ENCODE measurements around the gene RIPPLY2. TPM values are rescaled to one million over a fixed set of nuclear protein-coding genes. Genes with fewer than 3 reads are reported as not detected.

Gene RIPPLY2
- total and polyA plus RNA-seq, 4 donors, result not detected

DNA sequence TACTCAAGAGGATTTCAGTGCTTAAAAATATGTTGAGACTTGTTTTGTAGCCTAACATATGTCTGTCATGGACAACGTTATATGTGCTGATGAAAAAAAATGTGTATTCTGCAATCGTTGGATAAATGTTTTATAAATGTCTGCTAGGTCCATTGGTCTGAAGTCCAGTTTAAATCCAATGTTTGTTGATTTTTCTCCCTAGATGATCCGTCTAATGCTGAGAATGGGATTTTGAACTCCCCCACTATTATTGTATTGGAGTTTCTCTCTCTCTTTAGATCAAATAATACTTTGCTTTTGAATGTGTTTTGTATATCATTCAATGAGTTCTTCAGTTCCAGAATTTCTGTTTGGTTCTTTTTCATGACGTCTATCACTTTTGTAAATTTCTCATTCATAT, 51.2 kb downstream of the RIPPLY2 start (continued):
- TF ChIP-seq, protein P1, sequence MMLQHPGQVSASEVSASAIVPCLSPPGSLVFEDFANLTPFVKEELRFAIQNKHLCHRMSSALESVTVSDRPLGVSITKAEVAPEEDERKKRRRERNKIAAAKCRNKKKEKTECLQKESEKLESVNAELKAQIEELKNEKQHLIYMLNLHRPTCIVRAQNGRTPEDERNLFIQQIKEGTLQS (IDR thresholded peaks at IDR 0.05), result no peak
- no peak for TF ChIP-seq RXRA (IDR thresholded peaks at IDR 0.05)
- no peak for TF ChIP-seq FOXA1 (IDR thresholded peaks at IDR 0.05)
- TF ChIP-seq GABPA (IDR thresholded peaks at IDR 0.05 in 1 of 2, conservative IDR thresholded peaks at IDR 0.05 in 1 of 2), result no peak

DNA sequence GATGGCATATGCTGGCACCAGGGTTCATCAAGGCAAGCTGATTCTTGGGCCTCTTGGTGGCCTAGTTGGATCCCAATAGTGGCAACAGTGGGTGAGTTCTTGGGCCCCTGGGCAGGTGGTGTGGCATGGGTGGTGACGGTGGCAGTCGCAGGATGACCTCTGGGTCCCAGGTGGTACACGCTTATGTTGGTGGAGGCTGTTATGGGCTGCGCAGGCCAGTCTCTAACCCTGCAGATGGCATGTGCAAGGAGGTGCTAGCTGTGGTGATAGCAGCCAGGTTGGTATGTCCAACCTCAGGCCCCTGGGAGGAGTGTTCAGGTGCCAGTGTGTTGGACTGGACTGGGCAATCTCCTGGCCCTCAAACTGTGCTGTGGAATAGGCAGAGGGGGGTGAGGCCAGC, 52.5 kb downstream of the RIPPLY2 start:
- TF ChIP-seq JUND (IDR thresholded peaks at IDR 0.05) (no peak), FOXA1 (IDR thresholded peaks at IDR 0.05) (no peak), YY1 (IDR thresholded peaks at IDR 0.05) (no peak), HNF4A (conservative IDR thresholded peaks at IDR 0.05) (no peak), RXRA (IDR thresholded peaks at IDR 0.05) (no peak), FOXA2 (IDR thresholded peaks at IDR 0.05) (no peak), RAD21 (IDR thresholded peaks at IDR 0.05) (no peak), NR2F2 (IDR thresholded peaks at IDR 0.05) (no peak)
- TF ChIP-seq, protein P2, sequence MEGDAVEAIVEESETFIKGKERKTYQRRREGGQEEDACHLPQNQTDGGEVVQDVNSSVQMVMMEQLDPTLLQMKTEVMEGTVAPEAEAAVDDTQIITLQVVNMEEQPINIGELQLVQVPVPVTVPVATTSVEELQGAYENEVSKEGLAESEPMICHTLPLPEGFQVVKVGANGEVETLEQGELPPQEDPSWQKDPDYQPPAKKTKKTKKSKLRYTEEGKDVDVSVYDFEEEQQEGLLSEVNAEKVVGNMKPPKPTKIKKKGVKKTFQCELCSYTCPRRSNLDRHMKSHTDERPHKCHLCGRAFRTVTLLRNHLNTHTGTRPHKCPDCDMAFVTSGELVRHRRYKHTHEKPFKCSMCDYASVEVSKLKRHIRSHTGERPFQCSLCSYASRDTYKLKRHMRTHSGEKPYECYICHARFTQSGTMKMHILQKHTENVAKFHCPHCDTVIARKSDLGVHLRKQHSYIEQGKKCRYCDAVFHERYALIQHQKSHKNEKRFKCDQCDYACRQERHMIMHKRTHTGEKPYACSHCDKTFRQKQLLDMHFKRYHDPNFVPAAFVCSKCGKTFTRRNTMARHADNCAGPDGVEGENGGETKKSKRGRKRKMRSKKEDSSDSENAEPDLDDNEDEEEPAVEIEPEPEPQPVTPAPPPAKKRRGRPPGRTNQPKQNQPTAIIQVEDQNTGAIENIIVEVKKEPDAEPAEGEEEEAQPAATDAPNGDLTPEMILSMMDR (IDR thresholded peaks at IDR 0.05; ENCODE audit: low read depth, low read length, missing input control), result no peak
- TF ChIP-seq, protein P3, sequence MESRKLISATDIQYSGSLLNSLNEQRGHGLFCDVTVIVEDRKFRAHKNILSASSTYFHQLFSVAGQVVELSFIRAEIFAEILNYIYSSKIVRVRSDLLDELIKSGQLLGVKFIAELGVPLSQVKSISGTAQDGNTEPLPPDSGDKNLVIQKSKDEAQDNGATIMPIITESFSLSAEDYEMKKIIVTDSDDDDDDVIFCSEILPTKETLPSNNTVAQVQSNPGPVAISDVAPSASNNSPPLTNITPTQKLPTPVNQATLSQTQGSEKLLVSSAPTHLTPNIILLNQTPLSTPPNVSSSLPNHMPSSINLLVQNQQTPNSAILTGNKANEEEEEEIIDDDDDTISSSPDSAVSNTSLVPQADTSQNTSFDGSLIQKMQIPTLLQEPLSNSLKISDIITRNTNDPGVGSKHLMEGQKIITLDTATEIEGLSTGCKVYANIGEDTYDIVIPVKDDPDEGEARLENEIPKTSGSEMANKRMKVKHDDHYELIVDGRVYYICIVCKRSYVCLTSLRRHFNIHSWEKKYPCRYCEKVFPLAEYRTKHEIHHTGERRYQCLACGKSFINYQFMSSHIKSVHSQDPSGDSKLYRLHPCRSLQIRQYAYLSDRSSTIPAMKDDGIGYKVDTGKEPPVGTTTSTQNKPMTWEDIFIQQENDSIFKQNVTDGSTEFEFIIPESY (IDR thresholded peaks at IDR 0.05), result no peak
- TF ChIP-seq, protein P1 (IDR thresholded peaks at IDR 0.05), result no peak
- H3K4me3 ChIP-seq (ENCODE audit: low read depth in 1 of 3, low read length in 3 of 3), result no peak overlapping the region
- no peaks in the 10 kb centered on the region for H3K36me3 ChIP-seq (ENCODE audit: control insufficient read depth in 4 of 4, insufficient read depth in 3 of 4, low read depth in 1 of 4, low read length in 3 of 4)
- no peak overlapping the region for H3K27ac ChIP-seq (ENCODE audit: low read depth in 1 of 2, low read length in 2 of 2)
- H3K4me1 ChIP-seq (ENCODE audit: control insufficient read depth in 4 of 4, insufficient read depth in 4 of 4, low read length in 3 of 4), result no peaks in the 10 kb centered on the region
- H3K27me3 ChIP-seq (ENCODE audit: control insufficient read depth in 4 of 4, insufficient read depth in 4 of 4, low read length in 3 of 4), result no peaks in the 10 kb centered on the region
- no peak overlapping the region for H3K9ac ChIP-seq (ENCODE audit: low read depth in 1 of 2, low read length in 2 of 2)
- no peaks in the 10 kb centered on the region for H3K9me3 ChIP-seq (ENCODE audit: control insufficient read depth in 4 of 4, low read length in 3 of 4)
- WGBS, result over 99% methylated on average over 4 of the region's 4 CpGs
- DNase-seq (ENCODE audit: low spot score), result no peak

Other genes with a start within 250 kb of the RIPPLY2 start
- not detected for gene SNAP91, start 144.3 kb upstream of the RIPPLY2 start, total RNA-seq
- gene SNAP91, start 144.3 kb upstream of the RIPPLY2 start, polyA plus RNA-seq, result not detected
- 1 to 10 TPM; 3.4 to 5.0 TPM for gene CYB5R4, start 6.3 kb downstream of the RIPPLY2 start, total RNA-seq
- gene CYB5R4, start 6.3 kb downstream of the RIPPLY2 start, polyA plus RNA-seq, result 1 to 10 TPM; 5.9 to 7.8 TPM
- under 1 TPM; 0.08 to 0.51 TPM for gene MRAP2, start 180.4 kb downstream of the RIPPLY2 start, total RNA-seq
- gene MRAP2, start 180.4 kb downstream of the RIPPLY2 start, polyA plus RNA-seq, result under 1 TPM in 1 of 2 donors, not detected in 1; 0.05 TPM

Data from liver (tissue), 9 donors.